ENCODE measurements around the gene SLC27A3.

GRCh38 chr1:153771261-153771660 is 3.9 kb upstream of the SLC27A3 start:
- TF ChIP-seq NR3C1 (IDR thresholded peaks at IDR 0.05) (no peak), CTCF (IDR thresholded peaks at IDR 0.05) (no peak), RARB (CRISPR knock-in tag; IDR thresholded peaks at IDR 0.05) (no peak), ZFP36 (IDR thresholded peaks at IDR 0.05; ENCODE audit: borderline replicate concordance, partially characterized antibody) (no peak), POLR2A (IDR thresholded peaks at IDR 0.05; ENCODE audit: low read length) (no peak), BCL3 (IDR thresholded peaks at IDR 0.05) (no peak), ELK1 (IDR thresholded peaks at IDR 0.05; ENCODE audit: low read depth, low read length) (no peak), RFX5 (IDR thresholded peaks at IDR 0.05) (no peak), RAD21 (conservative IDR thresholded peaks at IDR 0.05 in 1 of 2, IDR thresholded peaks at IDR 0.05 in 1 of 2) (no peak)
